Vagina (tissue), 2 donors: ENCODE measurements around the gene EHHADH. TPM values are rescaled to one million over a fixed set of nuclear protein-coding genes. Genes with fewer than 3 reads are reported as not detected.
"Not testable (repeated sequence)": the region's sequence is repeated elsewhere in the genome, so short reads cannot be mapped to it uniquely, and the experiment has no call there.

ENCODE experiments used
- DNase-seq, 2 donors: peaks; one replicate each; pipeline ENCODE4 v3.0.0-alpha.2; 2017; ENCODE audit errors: extremely low spot score in 2 of 2
- H3K27ac ChIP-seq: fragments of 200-600 bp; sonication (generic); one replicate; pipeline ENCODE4 v1.5.1; 2019
- H3K27me3 ChIP-seq: fragments of 200-600 bp; sonication (generic); one replicate; pipeline ENCODE4 v1.5.1; 2019
- H3K36me3 ChIP-seq, 2 donors: fragments of 200-600 bp; sonication (generic); one replicate each; pipeline ENCODE4 v1.5.1; 2017 to 2019
- H3K4me1 ChIP-seq: fragments of 200-600 bp; sonication (generic); one replicate; pipeline ENCODE4 v1.5.1; 2019
- H3K4me3 ChIP-seq, 2 donors: fragments of 200-600 bp; sonication (generic); 1 replicate in 1 of 2; 2 replicates in 1 of 2; pipeline ENCODE4 v1.5.1; 2016 to 2019
- H3K9me3 ChIP-seq: fragments of 200-600 bp; sonication (generic); one replicate; pipeline ENCODE4 v1.5.1; 2019
- CTCF ChIP-seq, 3 experiments: fragments of 450-650 bp in 2 of 3; fragments of 200-600 bp in 1 of 3; sonication (generic) in 1 of 3; IDR thresholded peaks; one replicate each; pipeline ENCODE4 v1.5.1; 2017 to 2019; ENCODE audit warnings: antibody characterized with exemption in 3 of 3, mild to moderate bottlenecking in 2 of 3, moderate library complexity in 2 of 3
- POLR2A ChIP-seq, 2 donors: fragments of 450-650 bp; IDR thresholded peaks; one replicate each; pipeline ENCODE4 v1.6.1; 2017; ENCODE audit warnings: antibody characterized with exemption in 2 of 2, mild to moderate bottlenecking in 2 of 2, moderate library complexity in 2 of 2
- POLR2AphosphoS5 ChIP-seq, 2 donors: sonication (generic); formaldehyde crosslinking; IDR thresholded peaks; one replicate each; pipeline ENCODE4 v1.9.0; 2017; ENCODE audit warnings: antibody characterized with exemption in 2 of 2, mild to moderate bottlenecking in 2 of 2, low read depth in 1 of 2; ENCODE audit not compliant: insufficient read depth in 1 of 2
- intact Hi-C: fragments of 100-400 bp; cut with DNase I; formaldehyde crosslinking; loops from one replicate; pipeline ENCODE4 v1.15.1; 2023
- total RNA-seq: library from RNA; depleted of rRNA; stranded (reverse); fragments of >200 nt; gene quantifications from one replicate; pipeline ENCODE4 v1.2.3, GENCODE V29; 2016

The EHHADH gene
- total RNA-seq, result 8.1 TPM

DNA sequence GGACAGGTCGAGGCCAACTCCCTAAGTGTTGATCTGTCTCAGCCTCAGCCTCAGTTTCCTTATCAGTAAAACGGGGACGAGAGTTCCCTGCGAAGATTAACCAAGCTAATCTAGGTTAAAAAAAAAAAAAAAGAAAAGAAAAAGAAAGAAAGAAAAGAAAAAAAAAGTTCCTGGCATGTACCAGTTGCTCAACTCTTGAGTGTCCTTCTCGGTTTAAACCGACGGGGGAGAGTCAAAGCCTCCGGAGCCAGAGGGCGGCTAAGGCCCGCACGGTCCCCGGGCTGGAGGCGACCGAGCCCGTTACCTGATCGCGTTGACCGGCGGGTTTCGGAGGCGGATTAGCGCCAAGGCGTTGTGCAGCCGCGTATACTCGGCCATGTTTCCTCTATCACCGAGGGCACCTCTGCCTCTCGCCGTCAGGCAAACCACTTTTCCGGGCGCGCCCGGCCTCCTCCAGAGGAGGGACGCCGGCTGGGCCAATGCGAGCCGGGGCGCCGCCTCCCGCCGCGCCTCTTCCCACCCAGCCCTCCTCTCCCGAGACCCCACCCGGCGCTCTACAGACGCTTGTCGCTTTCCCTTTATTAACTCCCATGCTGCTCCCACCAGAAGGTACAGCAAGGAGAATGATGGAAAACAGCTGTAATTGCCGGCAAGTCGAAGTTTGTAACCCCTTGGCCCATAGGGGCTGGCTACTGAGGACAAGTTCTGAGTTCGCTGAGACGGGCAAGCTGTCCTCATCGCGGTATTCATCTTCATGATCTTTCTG, at the start of gene EHHADH:
Gene EHHADH (minus strand): TSS at position 405 of the 766 bp plus-strand sequence. CDS start 27 bp downstream, at position 378.
- TF ChIP-seq CTCF (IDR thresholded peaks at IDR 0.05), result no peak
- peak in 1 of 2 donors; percentile 71 for TF ChIP-seq POLR2AphosphoS5 (IDR thresholded peaks at IDR 0.05; ENCODE audit: insufficient read depth in 1 of 2, low read depth in 1 of 2)
- TF ChIP-seq POLR2A (IDR thresholded peaks at IDR 0.05), result no peak
- no peaks in the 10 kb centered on the region for H3K36me3 ChIP-seq
- no peak for DNase-seq
- intact Hi-C loops, result no loop called here
- H3K27me3 ChIP-seq, result no peaks in the 10 kb centered on the region
- H3K4me1 ChIP-seq, result no peaks in the 10 kb centered on the region
- H3K4me3 ChIP-seq, result peak within 1 kb of the TSS; percentile 64 to 65
- peak within 1 kb of the TSS; percentile 61 for H3K27ac ChIP-seq
- no peaks in the 10 kb centered on the region for H3K9me3 ChIP-seq

- H3K4me1 ChIP-seq, intact Hi-C loops, H3K36me3 ChIP-seq, H3K27me3 ChIP-seq, H3K27ac ChIP-seq, H3K9me3 ChIP-seq, DNase-seq, H3K4me3 ChIP-seq: not testable (repeated sequence)
Measured at GRCh38 chr3:185299918-185300426, 46.1 kb upstream of the EHHADH start.

- no peak overlapping the region for H3K27ac ChIP-seq
- no peak for TF ChIP-seq POLR2A (IDR thresholded peaks at IDR 0.05)
- no peak for TF ChIP-seq POLR2AphosphoS5 (IDR thresholded peaks at IDR 0.05; ENCODE audit: insufficient read depth in 1 of 2, low read depth in 1 of 2)
- TF ChIP-seq CTCF (IDR thresholded peaks at IDR 0.05), result no peak
- intact Hi-C loops, result no loop called here
Measured at GRCh38 chr3:185297867-185298266, 44.0 kb upstream of the EHHADH start.

GRCh38 chr3:185292238-185292637, 38.4 kb upstream of the EHHADH start:
- Histone ChIP-seq H3K4me1 (no peaks in the 10 kb centered on the region), H3K27ac (no peak overlapping the region), H3K4me3 (no peak overlapping the region), H3K9me3 (no peaks in the 10 kb centered on the region), H3K27me3 (no peaks in the 10 kb centered on the region), H3K36me3 (no peaks in the 10 kb centered on the region)
- DNase-seq, result no peak
- TF ChIP-seq POLR2A (IDR thresholded peaks at IDR 0.05) (no peak), CTCF (IDR thresholded peaks at IDR 0.05) (no peak), POLR2AphosphoS5 (IDR thresholded peaks at IDR 0.05; ENCODE audit: insufficient read depth in 1 of 2, low read depth in 1 of 2) (no peak)
- intact Hi-C loops, result no loop called here

More at GRCh38 chr3:185297867-185298266, 44.0 kb upstream of the EHHADH start:
- Histone ChIP-seq H3K27me3 (no peaks in the 10 kb centered on the region), H3K4me3 (no peak overlapping the region), H3K36me3 (no peaks in the 10 kb centered on the region), H3K9me3 (no peaks in the 10 kb centered on the region), H3K4me1 (no peaks in the 10 kb centered on the region)
- DNase-seq, result no peak

DNA sequence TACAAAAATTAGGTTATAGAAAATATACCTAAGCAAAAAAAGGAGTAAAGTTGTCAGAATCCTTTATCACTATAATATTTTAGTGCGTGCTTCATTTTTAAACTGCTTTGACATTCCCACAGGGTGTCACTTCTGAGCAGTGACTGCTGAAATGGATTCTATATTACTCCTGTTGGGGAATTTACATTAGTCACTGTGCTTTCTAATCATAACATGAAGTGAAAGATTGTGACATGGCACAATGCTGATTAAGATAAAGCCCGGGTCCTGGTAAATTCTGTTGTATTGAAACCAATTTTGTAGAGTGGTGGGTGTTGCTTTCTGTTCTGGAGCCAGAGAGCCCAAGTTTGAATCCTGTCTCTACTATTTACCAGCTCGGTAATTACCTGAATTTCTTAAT, 36.4 kb upstream of the EHHADH start:
- H3K27ac ChIP-seq, result no peak overlapping the region

More for the DNA sequence above, 36.4 kb upstream of the EHHADH start:
- H3K4me3 ChIP-seq, result no peak overlapping the region
- no peak for DNase-seq
- H3K9me3 ChIP-seq, result no peaks in the 10 kb centered on the region
- no peaks in the 10 kb centered on the region for H3K27me3 ChIP-seq
- intact Hi-C loops, result no loop called here
- no peaks in the 10 kb centered on the region for H3K4me1 ChIP-seq
- H3K36me3 ChIP-seq, result no peaks in the 10 kb centered on the region
- TF ChIP-seq POLR2AphosphoS5 (IDR thresholded peaks at IDR 0.05; ENCODE audit: insufficient read depth in 1 of 2, low read depth in 1 of 2) (no peak), CTCF (IDR thresholded peaks at IDR 0.05) (no peak), POLR2A (IDR thresholded peaks at IDR 0.05) (no peak)
